HL-60 (cell line): ENCODE measurements around the gene TARBP2.

Experiments
- CTCF ChIP-seq: IDR thresholded peaks from one replicate; pipeline ENCODE4 v1.5.1; 2011; ENCODE audit warnings: low read length, control low read depth, inconsistent platforms; ENCODE audit not compliant: insufficient read depth
- GABPA ChIP-seq: IDR thresholded peaks from 2 replicates; pipeline ENCODE4 v1.6.1; 2012; ENCODE audit warnings: low read depth
- POLR2AphosphoS5 ChIP-seq: IDR thresholded peaks from 2 replicates; pipeline ENCODE4 v1.6.1; 2012; ENCODE audit warnings: low read depth
- REST ChIP-seq: IDR thresholded peaks from 2 replicates; pipeline ENCODE4 v1.6.1; 2012; ENCODE audit warnings: low read depth; ENCODE audit not compliant: insufficient replicate concordance
- SPI1 ChIP-seq: IDR thresholded peaks from 2 replicates; pipeline ENCODE4 v1.6.1; 2012; ENCODE audit warnings: low read depth, mild to moderate bottlenecking, borderline replicate concordance

DNA sequence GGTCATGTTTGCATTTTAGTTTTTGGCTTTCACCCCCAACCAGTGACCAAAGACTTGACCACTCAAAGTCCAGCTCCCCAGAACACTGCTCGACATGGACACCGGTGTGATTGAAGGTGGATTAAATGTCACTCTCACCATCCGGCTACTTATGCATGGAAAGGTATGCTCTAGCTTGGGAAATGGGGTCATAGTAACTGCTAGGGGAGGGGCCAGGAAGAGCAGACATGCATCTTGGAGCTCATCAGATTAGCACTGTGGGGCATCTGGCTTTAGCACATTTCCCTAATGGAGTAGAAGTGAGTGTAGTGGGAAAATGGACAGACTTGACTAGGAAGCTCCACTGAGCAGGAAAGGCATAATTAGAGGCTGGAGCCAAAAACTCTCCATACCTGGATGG, 46.4 kb upstream of the TARBP2 start:
- TF ChIP-seq CTCF (no peak), GABPA (no peak), POLR2AphosphoS5 (no peak), REST (no peak), SPI1 (no peak)
